HG03175 (cell line): Measurements from ENCODE around the gene CTCFL.

Experiments used
- ATAC-seq: cut with Tn5 transposase; IDR thresholded peaks from one replicate; pipeline ENCODE4 v1.9.1; 2021; ENCODE audit warnings: mild to moderate bottlenecking, moderate library complexity; ENCODE audit not compliant: unreplicated experiment

The CTCFL gene

GRCh38 chr20:57560554-57561355, 35.8 kb upstream of the CTCFL start, which contains the start of gene PCK1:
Gene PCK1, plus strand, starts transcription at chr20:57561110. Its CDS starts 302 bp downstream, at chr20:57561412.
- ATAC-seq = no peak

DNA sequence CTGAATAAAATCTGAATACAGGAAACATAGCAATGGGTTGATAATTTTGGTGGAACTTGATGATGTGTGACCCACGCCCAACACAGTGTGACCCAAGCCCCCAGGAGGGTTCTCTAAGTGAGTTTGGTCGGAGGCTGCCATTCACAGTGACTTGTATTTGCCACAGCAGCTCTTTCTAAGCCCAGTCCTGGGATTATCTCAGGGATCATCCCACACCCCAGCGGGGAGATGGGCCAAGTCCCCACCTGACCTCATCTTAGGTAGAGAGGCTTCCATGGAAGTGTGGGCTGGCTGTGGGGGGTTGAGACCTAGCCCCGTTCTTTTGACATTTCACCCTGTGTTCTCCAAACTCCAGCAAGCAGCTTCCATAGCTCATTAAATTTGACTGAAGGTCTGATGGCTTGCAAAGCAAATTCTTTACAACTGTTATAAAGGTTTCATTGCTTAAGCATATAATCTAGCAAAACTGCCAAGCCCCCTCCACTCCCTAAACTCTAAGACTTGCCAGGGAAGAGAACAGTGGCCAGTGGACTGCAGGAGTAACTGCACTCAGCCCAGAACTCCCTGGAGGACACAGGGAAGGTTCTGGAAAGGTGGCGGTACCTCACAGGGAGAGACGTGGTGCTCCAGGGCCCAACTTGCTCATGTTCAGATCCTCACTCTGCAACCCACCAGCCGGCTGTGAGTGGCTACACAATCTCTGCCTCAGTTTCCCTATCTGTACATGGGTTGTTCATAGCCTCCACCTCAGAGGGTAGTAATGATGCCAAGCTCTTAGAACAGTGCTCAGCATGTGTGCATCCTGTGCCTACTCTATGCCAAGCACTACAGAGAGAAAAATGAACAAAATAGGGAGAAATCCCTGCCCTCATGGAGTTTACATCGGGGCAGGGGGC, 35.0 kb upstream of the CTCFL start:
- no peak for ATAC-seq

GRCh38 chr20:57559289-57559634, 34.3 kb upstream of the CTCFL start:
- no peak for ATAC-seq

DNA sequence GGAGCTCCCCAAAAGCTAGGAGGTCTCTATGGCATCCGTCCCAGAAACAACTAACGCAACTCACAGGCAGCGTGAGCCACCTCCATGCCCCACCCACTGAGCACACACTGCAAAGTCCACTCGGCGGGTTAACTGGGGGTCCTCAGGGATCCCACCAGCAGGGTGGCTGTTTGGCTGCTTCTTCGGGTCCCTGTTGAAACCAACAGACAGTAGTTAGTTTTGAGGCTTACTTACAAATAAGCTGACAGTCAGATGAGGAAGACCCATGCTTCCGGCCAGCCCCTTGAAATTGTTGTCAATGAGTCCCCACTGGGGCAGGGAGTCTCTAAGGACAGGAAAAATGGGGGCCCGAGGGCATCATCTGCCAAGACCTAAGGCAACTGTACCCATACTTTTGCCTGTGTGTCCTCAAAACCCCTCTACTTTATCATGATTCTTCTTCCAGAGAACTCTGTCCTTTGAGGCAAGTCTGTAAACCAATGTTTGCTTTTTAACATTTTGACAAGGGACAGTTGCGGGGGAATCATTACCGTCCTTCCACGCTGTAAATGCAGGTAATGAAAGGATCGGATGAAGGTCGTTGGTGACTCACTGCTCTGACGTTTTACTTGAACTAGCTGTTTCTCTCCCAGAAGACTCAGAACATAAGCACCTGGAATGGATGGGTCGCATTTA, 33.8 kb upstream of the CTCFL start:
- ATAC-seq = no peak

DNA sequence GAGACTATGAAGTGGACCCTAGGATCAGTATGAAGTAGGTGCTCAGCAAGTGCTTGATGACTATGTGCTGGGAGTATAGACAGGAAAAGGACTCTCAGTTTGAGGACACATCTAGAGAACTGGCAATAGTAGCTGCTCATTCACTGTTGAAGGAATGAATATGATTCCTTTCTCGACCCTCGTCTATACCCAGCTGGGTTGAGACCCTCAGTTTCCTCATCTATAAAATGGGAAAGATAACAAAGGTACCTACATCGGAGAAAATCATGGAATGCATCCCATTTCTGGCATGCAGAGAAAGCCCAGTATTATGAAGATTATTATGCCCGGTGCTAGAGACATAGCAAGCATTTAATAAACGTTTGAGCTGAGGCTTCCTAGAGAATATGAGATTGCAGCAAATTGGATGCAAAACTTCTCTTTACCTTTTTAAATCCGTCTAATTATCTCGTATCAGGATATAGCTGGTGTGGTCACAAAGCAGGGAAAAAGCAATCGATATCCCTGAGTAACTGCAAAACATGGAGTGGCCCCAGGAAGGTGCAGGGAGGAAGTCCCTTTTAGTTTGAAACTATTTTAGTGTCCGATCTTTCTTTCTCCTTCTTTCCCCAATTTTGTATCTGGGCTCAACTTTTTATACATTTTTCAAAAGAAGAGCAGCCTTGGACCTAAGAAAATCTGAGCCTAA, 33.1 kb upstream of the CTCFL start:
- no peak for ATAC-seq

GRCh38 chr20:57556980-57557274, 32.0 kb upstream of the CTCFL start:
- no peak for ATAC-seq

GRCh38 chr20:57555457-57556184, 30.7 kb upstream of the CTCFL start:
- no peak for ATAC-seq

- no peak for ATAC-seq
These were observed 28.6 kb upstream of the CTCFL start for GRCh38 chr20:57553376-57554018.

DNA sequence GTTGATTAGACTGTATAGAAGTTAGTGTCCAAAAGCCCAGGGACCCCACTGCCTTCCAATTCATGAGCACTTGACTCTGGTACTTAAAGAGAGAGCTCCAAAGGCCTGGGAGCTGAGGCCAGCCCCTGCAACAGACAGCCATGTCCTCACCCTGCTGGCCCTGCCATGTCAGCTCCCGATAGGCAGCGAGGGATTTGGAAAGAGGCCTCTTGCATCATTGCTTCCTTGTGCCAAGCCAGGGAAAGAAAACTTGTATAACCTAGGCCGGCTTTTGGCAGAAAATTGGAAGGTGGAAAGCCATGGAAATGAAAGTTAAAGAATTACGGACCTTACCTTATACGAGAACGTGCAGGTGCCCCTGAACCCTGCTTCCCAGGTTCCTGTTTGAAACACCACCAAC, 27.5 kb upstream of the CTCFL start:
- ATAC-seq = no peak

DNA sequence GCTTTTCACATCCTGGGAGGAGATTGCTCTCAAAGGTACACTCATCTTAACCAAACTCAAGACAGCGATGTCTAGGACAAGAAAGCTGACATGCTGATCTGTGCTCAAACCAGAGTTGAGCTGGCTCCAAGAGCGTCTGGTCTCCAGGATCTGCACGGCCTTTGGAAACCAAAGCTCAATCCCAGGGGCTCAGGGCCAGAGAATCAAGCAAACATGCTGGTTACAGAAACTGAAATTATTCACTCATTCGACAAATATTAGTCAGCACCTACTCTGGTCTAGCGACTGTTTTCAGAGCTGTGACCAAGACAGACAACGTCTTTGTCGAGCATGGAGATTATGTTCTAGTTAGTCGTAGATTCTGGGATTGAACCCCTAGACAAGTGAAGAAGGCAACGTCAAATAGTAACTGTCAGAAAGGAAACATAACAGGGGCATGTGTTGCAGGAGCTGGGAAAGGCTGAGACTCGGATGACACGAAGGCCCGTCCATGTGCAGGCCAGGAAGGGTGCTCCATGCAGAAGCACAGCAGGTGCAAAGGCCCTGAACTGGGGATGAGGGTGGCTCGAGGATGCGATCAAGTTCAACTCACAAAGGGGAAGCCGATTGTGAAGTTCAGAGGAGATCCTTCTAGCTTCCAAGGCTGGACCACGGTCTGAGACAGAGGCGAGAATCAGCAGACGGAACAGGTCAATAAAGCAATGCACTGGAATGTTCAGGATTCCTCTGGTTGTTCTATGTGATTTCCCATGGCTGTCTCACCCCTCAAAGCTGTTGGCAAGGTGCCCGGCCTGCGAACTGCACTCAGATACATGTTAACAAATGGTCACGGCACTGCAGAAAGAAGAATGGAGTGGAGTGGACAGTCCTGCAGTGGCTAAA, 23.5 kb upstream of the CTCFL start:
- ATAC-seq = no peak

- ATAC-seq = no peak
These were observed 22.2 kb upstream of the CTCFL start for GRCh38 chr20:57546956-57547649.

GRCh38 chr20:57545927-57546662, 21.2 kb upstream of the CTCFL start:
- ATAC-seq = no peak

GRCh38 chr20:57544838-57545564, 20.1 kb upstream of the CTCFL start:
- ATAC-seq = no peak

- ATAC-seq = no peak
These were observed 18.8 kb upstream of the CTCFL start for GRCh38 chr20:57543754-57544153.

DNA sequence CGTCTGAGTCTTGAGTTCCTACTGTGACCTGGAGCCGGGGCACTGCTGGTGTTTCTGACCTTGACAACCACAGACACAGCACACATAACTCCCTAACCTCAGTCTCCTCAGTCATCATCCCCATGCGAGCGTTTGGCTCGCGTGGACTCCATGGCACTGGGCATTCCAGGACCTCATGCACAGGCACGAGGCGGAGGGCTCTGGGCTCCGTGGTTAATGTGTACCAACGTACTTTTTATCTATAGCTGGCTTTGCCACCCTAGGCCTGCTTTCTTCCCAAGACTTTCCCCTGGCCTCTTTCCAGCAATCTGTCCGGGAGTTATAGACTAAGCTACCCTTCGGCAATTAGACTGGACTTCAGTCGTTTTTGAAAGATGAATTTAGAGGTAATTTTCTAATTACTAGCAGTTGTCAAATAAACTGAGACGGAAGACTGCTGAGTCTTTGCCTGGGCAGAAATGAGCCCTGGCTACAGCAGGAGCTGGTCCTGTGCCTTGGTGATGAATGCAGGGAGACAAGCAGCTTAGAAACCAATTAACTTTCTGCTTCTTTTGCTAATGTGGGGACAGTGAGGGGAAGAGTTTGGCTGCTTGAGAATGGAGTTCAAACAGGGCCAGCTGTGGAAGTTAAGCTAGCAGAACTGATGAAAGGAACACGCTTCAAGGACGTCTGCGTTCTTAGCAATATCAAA, 16.1 kb upstream of the CTCFL start:
- no peak for ATAC-seq

DNA sequence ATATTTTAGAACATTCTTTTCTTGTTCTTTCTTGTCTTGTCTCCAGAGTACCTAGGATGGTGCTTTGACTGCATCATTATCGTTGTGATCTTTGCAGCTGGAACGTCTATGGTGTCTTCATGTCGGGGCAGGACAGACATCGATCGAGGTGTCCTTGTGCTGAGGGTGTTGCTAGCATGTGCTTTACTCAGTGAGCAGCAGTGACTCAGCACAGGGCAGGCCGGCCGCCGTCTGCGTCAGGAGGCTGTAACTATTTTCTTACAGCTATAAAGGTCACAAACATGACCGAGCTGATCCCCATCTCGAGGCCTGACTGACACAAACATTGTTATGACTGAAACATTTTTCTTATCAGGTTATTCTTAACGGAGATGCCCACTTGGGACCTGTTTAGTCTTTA, 14.9 kb upstream of the CTCFL start:
- ATAC-seq = no peak
